Astrocyte of the cerebellum (primary cell): ENCODE results near the gene UGT1A8.

ENCODE experiments used
- DNase-seq: peaks from one replicate; pipeline ENCODE4 v3.0.0-alpha.2; 2011; ENCODE audit warnings: low read depth
- H3K4me3 ChIP-seq: 2 replicates; pipeline ENCODE4 v1.5.1; 2011; ENCODE audit warnings: mild to moderate bottlenecking, low read depth, low read length, moderate library complexity
- CTCF ChIP-seq: IDR thresholded peaks from 2 replicates; pipeline ENCODE4 v1.5.1; 2012; ENCODE audit warnings: low read length, low read depth, moderate library complexity, mild to moderate bottlenecking; ENCODE audit errors: missing control alignments
- in situ Hi-C: cut with HindIII; loops from 2 replicates; pipeline ENCODE4 v1.10.0; 2017; ENCODE audit warnings: low sequenced_read_pairs

The UGT1A8 gene

DNA sequence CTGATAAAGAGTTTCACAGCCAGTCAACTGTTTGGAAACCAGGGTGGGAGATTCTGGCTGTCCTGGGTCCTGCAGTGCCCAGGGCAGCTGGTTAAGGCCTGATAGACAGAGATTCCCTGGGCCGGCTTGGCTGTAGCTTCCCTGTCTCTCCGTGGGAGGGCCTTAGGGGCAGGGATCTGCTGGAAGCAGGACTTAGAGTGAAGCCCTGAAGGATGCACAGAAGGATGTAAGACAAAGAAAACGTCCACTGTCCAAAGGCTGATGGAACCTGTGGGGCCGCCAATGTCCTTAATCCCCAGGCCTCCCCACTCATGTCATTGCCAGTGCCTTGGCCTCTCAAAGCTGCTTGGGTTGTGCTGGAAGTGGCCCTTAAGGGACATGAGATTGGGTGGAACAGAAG is 193.7 kb downstream of the UGT1A8 start:
- TF ChIP-seq CTCF, result no peak
- DNase-seq, result no peak
- H3K4me3 ChIP-seq, result no peak overlapping the region
- in situ Hi-C loops, result no loop called here

GRCh38 chr2:233811732-233812131 is 194.3 kb downstream of the UGT1A8 start:
- in situ Hi-C loops, result no loop called here
- no peak for TF ChIP-seq CTCF
- no peak for DNase-seq
- no peak overlapping the region for H3K4me3 ChIP-seq

GRCh38 chr2:233813236-233814055 is 196.0 kb downstream of the UGT1A8 start:
- in situ Hi-C loops, result no loop called here
- H3K4me3 ChIP-seq, result no peak overlapping the region
- no peak for DNase-seq
- no peak for TF ChIP-seq CTCF

GRCh38 chr2:233814056-233814835 is 196.8 kb downstream of the UGT1A8 start:
- no peak for TF ChIP-seq CTCF
- no peak for DNase-seq
- H3K4me3 ChIP-seq, result no peak overlapping the region
- in situ Hi-C loops, result no loop called here

DNA sequence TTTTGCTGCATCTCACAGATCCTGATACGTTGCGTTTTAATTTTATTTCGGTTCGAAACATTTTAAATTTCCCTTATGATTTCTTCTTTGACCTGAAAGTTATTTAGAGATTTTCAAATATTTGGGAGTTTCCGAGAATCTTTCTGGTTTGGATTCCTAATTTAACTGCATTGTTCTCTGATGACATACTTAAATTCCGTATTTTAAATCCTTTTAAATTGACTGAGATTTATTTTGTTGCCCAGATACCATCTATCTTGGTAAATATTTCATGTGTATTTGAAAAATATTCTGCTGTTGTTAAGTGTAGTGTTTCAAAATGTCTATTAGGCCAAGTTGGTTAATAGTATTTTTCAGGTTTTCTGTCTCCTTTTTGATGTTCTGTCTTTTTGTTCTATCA is 198.4 kb downstream of the UGT1A8 start:
- in situ Hi-C loops, result no loop called here
- no peak for TF ChIP-seq CTCF
- DNase-seq, result no peak
- H3K4me3 ChIP-seq, result no peak overlapping the region

DNA sequence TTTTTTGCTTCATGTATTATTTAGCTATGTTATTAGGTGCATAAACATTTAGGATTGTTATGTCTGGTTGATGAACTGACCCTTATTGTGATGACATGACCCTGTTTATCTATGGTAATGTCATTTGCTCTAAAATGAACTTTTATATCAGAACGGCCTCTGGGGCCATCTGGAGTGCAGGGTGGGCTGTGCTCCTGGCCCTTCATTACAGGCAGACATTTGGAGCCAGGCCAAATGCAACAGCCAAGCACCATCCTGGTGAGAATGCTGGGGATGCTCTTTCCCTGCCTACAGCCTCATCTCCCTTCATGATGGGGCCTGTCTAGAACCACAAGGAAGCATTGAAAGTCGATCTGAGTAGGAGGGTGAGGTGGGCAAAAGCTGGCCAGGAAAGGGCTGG is 198.9 kb downstream of the UGT1A8 start:
- no peak for DNase-seq
- TF ChIP-seq CTCF, result no peak
- in situ Hi-C loops, result no loop called here
- H3K4me3 ChIP-seq, result no peak overlapping the region
